A549 (cell line): ENCODE data around the gene TMPRSS2. TPM values are rescaled to one million over a fixed set of nuclear protein-coding genes. Genes with fewer than 3 reads are reported as not detected.
"Not testable (repeated sequence)": the region's sequence is repeated elsewhere in the genome, so short reads cannot be mapped to it uniquely, and the experiment has no call there.

ENCODE experiments used
- ATAC-seq, 2 experiments: fragments of 200-7000 bp in 1 of 2; fragments of >200 bp in 1 of 2; cut with Nextera tagmentation in 1 of 2; cut with Tn5 transposase in 1 of 2; 3 replicates each; pipeline versions ENCODE4 v1.8.0 to v1.9.1; 2018 to 2020; ENCODE audit warnings: mild to moderate bottlenecking in 1 of 2, moderate library complexity in 1 of 2
- CTCF ChIA-PET: fragments of 300-600 bp; sonication (Branson Sonifier 250); formaldehyde crosslinking; extraction: SDS; loops from one replicate; lab custom pipeline; 2021; ENCODE audit warnings: antibody characterized with exemption, inconsistent platforms; lab: Yijun Ruan, JAX
- POLR2A ChIA-PET: fragments of 350-600 bp; formaldehyde crosslinking; extraction: SDS; loops from one replicate; lab custom pipeline; 2021; ENCODE audit warnings: antibody characterized with exemption, inconsistent platforms; lab: Yijun Ruan, JAX
- DNase-seq, 2 experiments: peaks; one replicate each; pipeline versions ENCODE4 v3.0.0 to v3.0.0-alpha.2; 2011 to 2016; ENCODE audit warnings: low read depth in 1 of 2, low spot score in 1 of 2
- FAIRE-seq: peaks from 2 replicates; lab custom pipeline; 2011; peaks lifted over from hg19 to GRCh38; lab: Jason Lieb, UNC
- H3K27ac ChIP-seq, 2 experiments: fragments of >200 bp; sonication (Bioruptor Twin); formaldehyde crosslinking; 3 replicates each; pipeline ENCODE4 v1.5.1; 2016 to 2017
- H3K4me1 ChIP-seq: fragments of >200 bp; sonication (Bioruptor Twin); formaldehyde crosslinking; 3 replicates; pipeline ENCODE4 v1.6.1; 2016
- H3K4me2 ChIP-seq: fragments of >200 bp; sonication (Bioruptor Twin); formaldehyde crosslinking; 3 replicates; pipeline ENCODE4 v1.6.1; 2016
- H3K4me3 ChIP-seq: fragments of >200 bp; sonication (Bioruptor Twin); formaldehyde crosslinking; 3 replicates; pipeline ENCODE4 v1.5.1; 2016
- H3K9me3 ChIP-seq: fragments of >200 bp; sonication (Bioruptor Twin); formaldehyde crosslinking; 3 replicates; pipeline ENCODE4 v1.6.1; 2016
- BCL3 ChIP-seq: fragments of >200 bp; sonication (Bioruptor Twin); formaldehyde crosslinking; IDR thresholded peaks from 3 replicates; pipeline ENCODE4 v1.6.1; 2016
- CBX2 ChIP-seq: fragments of 200-600 bp; sonication (generic); IDR thresholded peaks from 2 replicates; pipeline ENCODE4 v1.6.1; 2016; ENCODE audit warnings: low read depth, mild to moderate bottlenecking, borderline replicate concordance
- CBX8 ChIP-seq: fragments of 200-600 bp; sonication (generic); IDR thresholded peaks from 2 replicates; pipeline ENCODE4 v1.6.1; 2016
- CEBPB ChIP-seq, 2 experiments: fragments of >200 bp in 1 of 2; sonication (Bioruptor Twin) in 1 of 2; formaldehyde crosslinking in 1 of 2; IDR thresholded peaks; 2 replicates each; pipeline ENCODE4 v1.6.1; 2012 to 2016
- CTCF ChIP-seq: fragments of >200 bp; sonication (Bioruptor Twin); formaldehyde crosslinking; IDR thresholded peaks from 3 replicates; pipeline ENCODE4 v1.5.1; 2016
- ELK1 ChIP-seq: fragments of 150-350 bp; IDR thresholded peaks from 2 replicates; pipeline ENCODE4 v1.6.1; 2014; ENCODE audit warnings: low read depth, mild to moderate bottlenecking, low read length
- ESRRA ChIP-seq: fragments of 150-350 bp; IDR thresholded peaks from 2 replicates; pipeline ENCODE4 v1.6.1; 2014; ENCODE audit warnings: mild to moderate bottlenecking, low read length, borderline replicate concordance
- FOSB ChIP-seq: fragments of 250-450 bp; sonication (Bioruptor Pico); IDR thresholded peaks from 2 replicates; pipeline ENCODE4 v1.5.0; 2020; ENCODE audit warnings: mild to moderate bottlenecking, moderate library complexity
- HDAC2 ChIP-seq: fragments of 200-600 bp; sonication (generic); IDR thresholded peaks from 2 replicates; pipeline ENCODE4 v1.6.1; 2016
- HMGXB4 ChIP-seq: fragments of 250-450 bp; sonication (Bioruptor Pico); IDR thresholded peaks from 2 replicates; pipeline ENCODE4 v1.5.0; 2021; ENCODE audit warnings: mild to moderate bottlenecking, moderate library complexity, borderline replicate concordance
- JUN ChIP-seq, 2 experiments: fragments of >200 bp; sonication (Bioruptor Twin); formaldehyde crosslinking; IDR thresholded peaks; 2 replicates in 1 of 2; 3 replicates in 1 of 2; pipeline ENCODE4 v1.6.1; 2016 to 2017
- KDM1A ChIP-seq: fragments of 200-600 bp; sonication (generic); IDR thresholded peaks from 2 replicates; pipeline ENCODE4 v1.6.1; 2016; ENCODE audit warnings: low read depth, mild to moderate bottlenecking
- NR3C1 ChIP-seq: fragments of >200 bp; sonication (Bioruptor Twin); formaldehyde crosslinking; IDR thresholded peaks from 3 replicates; pipeline ENCODE4 v1.6.1; 2017
- PBX3 ChIP-seq: IDR thresholded peaks from 2 replicates; pipeline ENCODE4 v1.6.1; 2012
- PHF8 ChIP-seq: fragments of 200-600 bp; sonication (generic); IDR thresholded peaks from 2 replicates; pipeline ENCODE4 v1.6.1; 2016; ENCODE audit warnings: low read depth, mild to moderate bottlenecking, antibody characterized with exemption, moderate library complexity, borderline replicate concordance
- POLR2A ChIP-seq: IDR thresholded peaks from 2 replicates; pipeline ENCODE4 v1.6.1; 2012; ENCODE audit warnings: mild to moderate bottlenecking, low read length
- POLR2AphosphoS2 ChIP-seq: conservative IDR thresholded peaks from 2 replicates; pipeline ENCODE4 v1.6.1; 2012; ENCODE audit warnings: low read length, improper control_type of control experiment, inconsistent platforms
- RARB ChIP-seq: fragments of 250-450 bp; sonication (Bioruptor Pico); IDR thresholded peaks from 2 replicates; pipeline ENCODE4 v1.8.0; 2021; ENCODE audit warnings: mild to moderate bottlenecking, moderate library complexity
- RFX5 ChIP-seq: fragments of 450-650 bp; IDR thresholded peaks from 2 replicates; pipeline ENCODE4 v1.7.1; 2014; ENCODE audit warnings: antibody characterized with exemption, mild to moderate bottlenecking, moderate library complexity
- RNF2 ChIP-seq: fragments of 200-600 bp; sonication (generic); IDR thresholded peaks from 2 replicates; pipeline ENCODE4 v1.6.1; 2016; ENCODE audit warnings: low read depth, mild to moderate bottlenecking, antibody characterized with exemption, moderate library complexity, borderline replicate concordance
- TFCP2L1 ChIP-seq: fragments of 250-450 bp; sonication (Bioruptor Pico); IDR thresholded peaks from 2 replicates; pipeline ENCODE4 v1.5.0; 2021; ENCODE audit warnings: mild to moderate bottlenecking
- TP53 ChIP-seq: fragments of 250-450 bp; sonication (Bioruptor Pico); IDR thresholded peaks from 2 replicates; pipeline ENCODE4 v1.5.0; 2021; ENCODE audit warnings: mild to moderate bottlenecking, moderate library complexity
- ZC3H11A ChIP-seq: fragments of 450-650 bp; IDR thresholded peaks from 2 replicates; pipeline ENCODE4 v1.6.1; 2014; ENCODE audit warnings: antibody characterized with exemption, mild to moderate bottlenecking
- ZNF302 ChIP-seq: fragments of 250-450 bp; sonication (Bioruptor Pico); IDR thresholded peaks from 2 replicates; pipeline ENCODE4 v1.9.0; 2021; ENCODE audit warnings: inconsistent platforms, mild to moderate bottlenecking, moderate library complexity
- WGBS: methylation state at CpG from one replicate; pipeline ENCODE4 v1.1.6; 2017; ENCODE audit errors: missing lambda C conversion rate; 5-methylcytosine and 5-hydroxymethylcytosine counted together
- polyA plus RNA-seq, 4 experiments: library from polyadenylated mRNA; depleted of rRNA in 3 of 4; stranded (reverse); fragments of >200 nt; fragmentation: RNase III in 1 of 4; extraction: RNeasy Plus Mini Kit Qiagen cat#74134 plus additional on column Dnase treatment in 1 of 4; gene quantifications; 2 replicates in 3 of 4; 3 replicates in 1 of 4; pipeline ENCODE4 v1.2.3, GENCODE V29; 2011 to 2017

Gene TMPRSS2
- polyA plus RNA-seq, 2 of the 4 experiments (the other 2 are of a cell fraction), result not detected

GRCh38 chr21:41422546-41423304 is 85.2 kb downstream of the TMPRSS2 start (continued):
- TF ChIP-seq ZC3H11A (no peak), POLR2AphosphoS2 (no peak), ELK1 (no peak), PBX3 (no peak), HMGXB4 (CRISPR knock-in tag) (no peak), RARB (CRISPR knock-in tag) (no peak)

- CTCF ChIA-PET, H3K4me3 ChIP-seq, ATAC-seq, H3K9me3 ChIP-seq, H3K4me1 ChIP-seq, DNase-seq, POLR2A ChIA-PET, FAIRE-seq: not testable (repeated sequence)
- peak overlapping the region in 1 of 2 experiments; percentile 81; a peak in 2 of 6 replicates for H3K27ac ChIP-seq
- WGBS, result 87% methylated on average over 8 of the region's 8 CpGs
- peak overlapping the region; percentile 83 for H3K4me2 ChIP-seq
Observed at GRCh38 chr21:41420998-41421397, 87.0 kb downstream of the TMPRSS2 start.

- H3K4me3 ChIP-seq, result peak overlapping the region; percentile 45
- no peak for TF ChIP-seq ESRRA
- no peak for TF ChIP-seq TFCP2L1 (CRISPR knock-in tag)
- no peak for TF ChIP-seq RFX5
- TF ChIP-seq ZNF302 (CRISPR knock-in tag), result no peak
- TF ChIP-seq HDAC2, result no peak
- no peak for TF ChIP-seq POLR2AphosphoS2
- no peak for TF ChIP-seq FOSB
- TF ChIP-seq NR3C1, result no peak
- TF ChIP-seq PBX3, result no peak
- no peak for TF ChIP-seq CTCF
- no peak for TF ChIP-seq CBX2
- no peak for TF ChIP-seq RNF2
- TF ChIP-seq PHF8, result no peak
- TF ChIP-seq CBX8, result no peak
- no peak for TF ChIP-seq TP53 (CRISPR knock-in tag)
- no peak for TF ChIP-seq POLR2A
- TF ChIP-seq CEBPB (IDR thresholded peaks at IDR 0.05), result no peak
- TF ChIP-seq BCL3, result no peak
- no peak for TF ChIP-seq KDM1A
- TF ChIP-seq JUN (IDR thresholded peaks at IDR 0.05), result no peak
- TF ChIP-seq, all 56 proteins: peak for 0
- ChIA-PET CTCF (no interaction called here), POLR2A (no interaction called here)
- ATAC-seq (peak; percentile 84 to 90), FAIRE-seq (no peak), DNase-seq (peak; percentile 31 to 49)
- H3K27ac ChIP-seq, result peak overlapping the region; percentile 70 to 81
- peak overlapping the region; percentile 83 for H3K4me2 ChIP-seq
- no peaks in the 10 kb centered on the region for H3K4me1 ChIP-seq
- no peaks in the 10 kb centered on the region for H3K9me3 ChIP-seq
- WGBS, result 31% methylated on average over 18 of the region's 54 CpGs
Observed at GRCh38 chr21:41419921-41420862, 87.8 kb downstream of the TMPRSS2 start.
